Uterus (tissue), 4 donors: Measurements from ENCODE around the gene AMY1A. TPM values are rescaled to one million over a fixed set of nuclear protein-coding genes. Genes with fewer than 3 reads are reported as not detected.
"Not testable (repeated sequence)": the region's sequence is repeated elsewhere in the genome, so short reads cannot be mapped to it uniquely, and the experiment has no call there.

Experiments
- DNase-seq, 2 donors: peaks; one replicate each; pipeline ENCODE4 v3.0.0-alpha.2; 2019 to 2020
- H3K27ac ChIP-seq, 2 donors: fragments of 200-600 bp; sonication (generic); 1 replicate in 1 of 2; 2 replicates in 1 of 2; pipeline ENCODE4 v1.5.1; 2016 to 2018
- H3K27me3 ChIP-seq, 2 donors: fragments of 200-600 bp; sonication (generic); one replicate each; pipeline ENCODE4 v1.5.1; 2018 to 2019; ENCODE audit warnings: control low read depth in 1 of 2
- H3K36me3 ChIP-seq, 2 donors: fragments of 200-600 bp; sonication (generic); one replicate each; pipeline ENCODE4 v1.5.1; 2019; ENCODE audit warnings: control low read depth in 1 of 2
- H3K4me1 ChIP-seq, 2 donors: fragments of 200-600 bp; sonication (generic); one replicate each; pipeline ENCODE4 v1.5.1; 2018 to 2019; ENCODE audit warnings: control low read depth in 1 of 2
- H3K4me3 ChIP-seq, 2 donors: fragments of 200-600 bp; sonication (generic); 1 replicate in 1 of 2; 2 replicates in 1 of 2; pipeline ENCODE4 v1.5.1; 2018 to 2019; ENCODE audit warnings: mild to moderate bottlenecking in 1 of 2
- H3K9me3 ChIP-seq, 2 donors: fragments of 200-600 bp; sonication (generic); one replicate each; pipeline ENCODE4 v1.5.1; 2019; ENCODE audit warnings: control low read depth in 1 of 2
- CTCF ChIP-seq, 4 experiments: fragments of 200-600 bp in 2 of 4; fragments of 450-650 bp in 2 of 4; sonication (generic) in 2 of 4; IDR thresholded peaks; one replicate each; pipeline ENCODE4 v1.5.1; 2016 to 2019; ENCODE audit warnings: antibody characterized with exemption in 4 of 4, mild to moderate bottlenecking in 2 of 4, moderate library complexity in 1 of 4
- POLR2A ChIP-seq, 2 donors: fragments of 450-650 bp; IDR thresholded peaks; one replicate each; pipeline ENCODE4 v1.6.1; 2016; ENCODE audit warnings: antibody characterized with exemption in 2 of 2, mild to moderate bottlenecking in 1 of 2, moderate library complexity in 1 of 2
- intact Hi-C: fragments of 100-400 bp; cut with DNase I; formaldehyde crosslinking; loops from one replicate; pipeline ENCODE4 v1.15.1; 2023; ENCODE audit warnings: low total_unique reads
- total RNA-seq, 4 donors: library from RNA; depleted of rRNA in 3 of 4; stranded (reverse); fragments of >200 nt in 3 of 4; gene quantifications; one replicate each; pipeline versions ENCODE4 v1.1.0 to v1.2.4, GENCODE V29; 2014 to 2023
- donor health status: DM: yes; HTN: yes; CAD: no.

AMY1A gene
- 1 to 10 TPM in 1 of 4 donors, under 1 TPM in 1, not detected in 2; 0.76 to 1.1 TPM for total RNA-seq

- H3K4me3 ChIP-seq, H3K9me3 ChIP-seq, H3K4me1 ChIP-seq, DNase-seq, H3K27ac ChIP-seq, intact Hi-C loops, H3K27me3 ChIP-seq, H3K36me3 ChIP-seq: not testable (repeated sequence)
Measured at GRCh38 chr1:103655460-103655859, at the start of gene AMY1A. TSS of gene AMY1A (plus strand) at chr1:103655760. CDS start at chr1:103656331, 571 bp downstream.

- H3K27me3 ChIP-seq: no peaks in the 10 kb centered on the region
- TF ChIP-seq CTCF (IDR thresholded peaks at IDR 0.05) (no peak), POLR2A (IDR thresholded peaks at IDR 0.05) (no peak)
- H3K27ac ChIP-seq: no peak overlapping the region
- intact Hi-C loops: no loop called here
- no peaks in the 10 kb centered on the region for H3K4me1 ChIP-seq
- DNase-seq: no peak
- H3K9me3 ChIP-seq: no peaks in the 10 kb centered on the region
- no peaks in the 10 kb centered on the region for H3K36me3 ChIP-seq
- no peak overlapping the region for H3K4me3 ChIP-seq
Measured at GRCh38 chr1:103616362-103616761, 39.2 kb upstream of the AMY1A start.

- H3K9me3 ChIP-seq, DNase-seq, H3K36me3 ChIP-seq, intact Hi-C loops, H3K4me3 ChIP-seq, H3K4me1 ChIP-seq, H3K27me3 ChIP-seq, H3K27ac ChIP-seq: not testable (repeated sequence)
Measured at GRCh38 chr1:103616994-103617477, 38.5 kb upstream of the AMY1A start, which contains the start of gene AMY2A. TSS of gene AMY2A (plus strand) at chr1:103617427. CDS start at chr1:103617441, 14 bp downstream.

- H3K27ac ChIP-seq, H3K4me1 ChIP-seq, H3K4me3 ChIP-seq, H3K27me3 ChIP-seq, H3K36me3 ChIP-seq, DNase-seq, intact Hi-C loops, H3K9me3 ChIP-seq: not testable (repeated sequence)
Measured at GRCh38 chr1:103627436-103627835, 28.1 kb upstream of the AMY1A start.

GRCh38 chr1:103641194-103641593 lies 14.4 kb upstream of the AMY1A start:
- H3K27ac ChIP-seq, DNase-seq, H3K36me3 ChIP-seq, H3K9me3 ChIP-seq, intact Hi-C loops, H3K4me3 ChIP-seq, H3K27me3 ChIP-seq, H3K4me1 ChIP-seq: not testable (repeated sequence)

GRCh38 chr1:103643908-103644307 lies 11.7 kb upstream of the AMY1A start:
- H3K4me1 ChIP-seq, H3K27ac ChIP-seq, H3K36me3 ChIP-seq, H3K27me3 ChIP-seq, DNase-seq, H3K9me3 ChIP-seq, intact Hi-C loops, H3K4me3 ChIP-seq: not testable (repeated sequence)

- intact Hi-C loops, H3K4me3 ChIP-seq, H3K36me3 ChIP-seq, H3K9me3 ChIP-seq, H3K4me1 ChIP-seq, DNase-seq, H3K27ac ChIP-seq, H3K27me3 ChIP-seq: not testable (repeated sequence)
Measured at GRCh38 chr1:103650305-103650704, 5.3 kb upstream of the AMY1A start.

- H3K36me3 ChIP-seq, H3K9me3 ChIP-seq, intact Hi-C loops, DNase-seq, H3K27ac ChIP-seq, H3K27me3 ChIP-seq, H3K4me1 ChIP-seq, H3K4me3 ChIP-seq: not testable (repeated sequence)
Measured at GRCh38 chr1:103650889-103651288, 4.7 kb upstream of the AMY1A start.

GRCh38 chr1:103654133-103654532 lies 1.4 kb upstream of the AMY1A start:
- DNase-seq, H3K9me3 ChIP-seq, H3K36me3 ChIP-seq, intact Hi-C loops, H3K4me1 ChIP-seq, H3K27me3 ChIP-seq, H3K4me3 ChIP-seq, H3K27ac ChIP-seq: not testable (repeated sequence)

- intact Hi-C loops, DNase-seq, H3K27ac ChIP-seq, H3K36me3 ChIP-seq, H3K27me3 ChIP-seq, H3K9me3 ChIP-seq, H3K4me1 ChIP-seq, H3K4me3 ChIP-seq: not testable (repeated sequence)
Measured at GRCh38 chr1:103676335-103676734, 20.8 kb downstream of the AMY1A start.

- H3K27ac ChIP-seq, H3K36me3 ChIP-seq, DNase-seq, H3K4me1 ChIP-seq, H3K27me3 ChIP-seq, intact Hi-C loops, H3K4me3 ChIP-seq, H3K9me3 ChIP-seq: not testable (repeated sequence)
Measured at GRCh38 chr1:103696110-103696509, 40.5 kb downstream of the AMY1A start, which contains the start of gene AMY1B. TSS of gene AMY1B (minus strand) at chr1:103696210. CDS start at chr1:103695639, 571 bp downstream.

- H3K9me3 ChIP-seq, H3K4me1 ChIP-seq, DNase-seq, H3K27ac ChIP-seq, intact Hi-C loops, H3K27me3 ChIP-seq, H3K4me3 ChIP-seq, H3K36me3 ChIP-seq: not testable (repeated sequence)
Measured at GRCh38 chr1:103697430-103697829, 41.9 kb downstream of the AMY1A start.

- H3K9me3 ChIP-seq, DNase-seq, H3K4me3 ChIP-seq, H3K36me3 ChIP-seq, H3K4me1 ChIP-seq, H3K27me3 ChIP-seq, H3K27ac ChIP-seq, intact Hi-C loops: not testable (repeated sequence)
Measured at GRCh38 chr1:103700669-103701068, 45.1 kb downstream of the AMY1A start.
